HepG2 (cell line): ENCODE results near the gene LZTR1. TPM values are rescaled to one million over a fixed set of nuclear protein-coding genes. Genes with fewer than 3 reads are reported as not detected.

Experiments
- ELF3 ChIP-seq: IDR thresholded peaks from 2 replicates; pipeline ENCODE4 v1.6.1; 2016; ENCODE audit warnings: missing genetic modification reagents, missing compliant biosample characterization
- HOXA5 ChIP-seq: sonication (generic); formaldehyde crosslinking; IDR thresholded peaks from 2 replicates; pipeline ENCODE4 v1.4.0; 2020; ENCODE audit warnings: missing genetic modification reagents
- IKZF4 ChIP-seq: sonication (generic); formaldehyde crosslinking; IDR thresholded peaks from 2 replicates; pipeline ENCODE4 v1.5.1; 2020; ENCODE audit warnings: borderline replicate concordance, mild to moderate bottlenecking, low read depth, missing genetic modification reagents; ENCODE audit errors: not compliant biosample characterization
- KAT2B ChIP-seq: fragments of 150-350 bp; IDR thresholded peaks from 2 replicates; pipeline ENCODE4 v1.6.1; 2014; ENCODE audit warnings: low read depth, low read length, borderline replicate concordance
- PBX2 ChIP-seq: IDR thresholded peaks from 2 replicates; pipeline ENCODE4 v1.6.1; 2016; ENCODE audit warnings: control low read depth
- PRDM4 ChIP-seq: sonication (generic); formaldehyde crosslinking; IDR thresholded peaks from 2 replicates; pipeline ENCODE4 v1.9.0; 2021; ENCODE audit warnings: missing genetic modification reagents, borderline replicate concordance
- RBAK ChIP-seq: sonication (generic); formaldehyde crosslinking; IDR thresholded peaks from 2 replicates; pipeline ENCODE4 v1.5.1; 2020; ENCODE audit warnings: mild to moderate bottlenecking, missing genetic modification reagents
- SPEN ChIP-seq: sonication (generic); formaldehyde crosslinking; IDR thresholded peaks from 2 replicates; pipeline ENCODE4 v1.5.1; 2020; ENCODE audit warnings: low read depth, mild to moderate bottlenecking, missing genetic modification reagents
- SUZ12 ChIP-seq: fragments of 150-350 bp; IDR thresholded peaks from 2 replicates; pipeline ENCODE4 v1.6.1; 2014; ENCODE audit warnings: low read depth, low read length
- TBX2 ChIP-seq: sonication (generic); formaldehyde crosslinking; IDR thresholded peaks from 2 replicates; pipeline ENCODE4 v1.5.0; 2020; ENCODE audit warnings: missing genetic modification reagents, mild to moderate bottlenecking, borderline replicate concordance
- THAP11 ChIP-seq: IDR thresholded peaks from 2 replicates; pipeline ENCODE4 v1.6.1; 2016; ENCODE audit warnings: missing biosample characterization, missing genetic modification reagents
- U2AF1 ChIP-seq: fragments of 200-400 bp; formaldehyde crosslinking; optimal IDR thresholded peaks from 2 replicates; pipeline ENCODE3; 2017; ENCODE audit warnings: mild to moderate bottlenecking, low read depth, low read length
- ZBTB26 ChIP-seq: IDR thresholded peaks from 2 replicates; pipeline ENCODE4 v1.6.1; 2016; ENCODE audit warnings: missing compliant biosample characterization, missing genetic modification reagents, borderline replicate concordance
- ZFAT ChIP-seq: sonication (generic); formaldehyde crosslinking; conservative IDR thresholded peaks from 2 replicates; pipeline ENCODE4 v1.8.1; 2023; ENCODE audit warnings: missing genetic modification reagents, inconsistent platforms
- ZFP1 ChIP-seq: IDR thresholded peaks from 2 replicates; pipeline ENCODE4 v1.6.1; 2016
- ZNF138 ChIP-seq: sonication (generic); formaldehyde crosslinking; IDR thresholded peaks from 2 replicates; pipeline ENCODE4 v1.5.0; 2020; ENCODE audit warnings: mild to moderate bottlenecking, low read depth, missing genetic modification reagents
- ZNF513 ChIP-seq: sonication (generic); formaldehyde crosslinking; conservative IDR thresholded peaks from 2 replicates; pipeline ENCODE4 v1.5.0; 2020; ENCODE audit warnings: missing genetic modification reagents
- ZNF574 ChIP-seq: sonication (generic); formaldehyde crosslinking; IDR thresholded peaks from 2 replicates; pipeline ENCODE4 v1.4.0; 2020; ENCODE audit warnings: missing genetic modification reagents
- ZNF790 ChIP-seq: sonication (generic); formaldehyde crosslinking; IDR thresholded peaks from 2 replicates; pipeline ENCODE4 v1.8.0; 2022; ENCODE audit warnings: missing genetic modification reagents, mild to moderate bottlenecking, borderline replicate concordance
- polyA plus RNA-seq, 8 experiments: library from polyadenylated mRNA; depleted of rRNA in 3 of 8; stranded (reverse) in 7 of 8; unstranded in 1 of 8; fragments of >200 nt; fragmentation: Illumina TruSeq in 4 of 8; extraction: Trizol in 4 of 8; gene quantifications; 2 replicates each; pipeline versions ENCODE4 v1.2.1 to v1.2.3, GENCODE V29; 2011 to 2016; ENCODE audit warnings: low read depth in 4 of 8, missing spikeins in 1 of 8, mixed read lengths in 1 of 8; ENCODE audit not compliant: insufficient read depth in 1 of 8
- total RNA-seq, 5 experiments: library from RNA; depleted of rRNA; stranded (reverse); fragments of >200 nt; fragmentation: Illumina TruSeq; extraction: Trizol; gene quantifications; 2 replicates each; pipeline ENCODE4 v1.2.3, GENCODE V29; 2016; ENCODE audit warnings: low read depth in 1 of 5
- TF ChIP-seq, protein P1 (sequence below): sonication (generic); formaldehyde crosslinking; IDR thresholded peaks from 2 replicates; pipeline ENCODE4 v1.4.0; 2020; ENCODE audit warnings: mild to moderate bottlenecking, missing genetic modification reagents

LZTR1 gene
- total and polyA plus RNA-seq, 2 of the 13 experiments (the other 11 are each of a cell fraction or from before 2014, with no cell fraction given), result 21.8 to 22.4 TPM

- no peak for TF ChIP-seq RBAK
- TF ChIP-seq ZNF138 (CRISPR knock-in tag), result no peak
- no peak for TF ChIP-seq U2AF1
- peak; percentile 95 for TF ChIP-seq ELF3 (CRISPR knock-in tag)
- TF ChIP-seq PBX2 (CRISPR knock-in tag), result 0 out of 2 replicates have a peak, but pooled peaks have one; percentile 33
- TF ChIP-seq ZBTB26 (CRISPR knock-in tag), result no peak
- no peak for TF ChIP-seq HOXA5 (CRISPR knock-in tag)
- no peak for TF ChIP-seq PRDM4 (CRISPR knock-in tag)
- no peak for TF ChIP-seq ZNF790 (CRISPR knock-in tag)
- no peak for TF ChIP-seq ZFAT (CRISPR knock-in tag)
- no peak for TF ChIP-seq ZNF513 (CRISPR knock-in tag)
- TF ChIP-seq SPEN (CRISPR knock-in tag), result no peak
- TF ChIP-seq SUZ12, result no peak
- TF ChIP-seq, protein P1, sequence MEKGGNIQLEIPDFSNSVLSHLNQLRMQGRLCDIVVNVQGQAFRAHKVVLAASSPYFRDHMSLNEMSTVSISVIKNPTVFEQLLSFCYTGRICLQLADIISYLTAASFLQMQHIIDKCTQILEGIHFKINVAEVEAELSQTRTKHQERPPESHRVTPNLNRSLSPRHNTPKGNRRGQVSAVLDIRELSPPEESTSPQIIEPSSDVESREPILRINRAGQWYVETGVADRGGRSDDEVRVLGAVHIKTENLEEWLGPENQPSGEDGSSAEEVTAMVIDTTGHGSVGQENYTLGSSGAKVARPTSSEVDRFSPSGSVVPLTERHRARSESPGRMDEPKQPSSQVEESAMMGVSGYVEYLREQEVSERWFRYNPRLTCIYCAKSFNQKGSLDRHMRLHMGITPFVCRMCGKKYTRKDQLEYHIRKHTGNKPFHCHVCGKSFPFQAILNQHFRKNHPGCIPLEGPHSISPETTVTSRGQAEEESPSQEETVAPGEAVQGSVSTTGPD (CRISPR knock-in tag), result no peak
- peak; percentile 75 for TF ChIP-seq TBX2 (CRISPR knock-in tag)
- TF ChIP-seq THAP11, result peak; percentile 48
- no peak for TF ChIP-seq IKZF4 (CRISPR knock-in tag)
- TF ChIP-seq ZFP1 (CRISPR knock-in tag), result no peak
- TF ChIP-seq ZNF574 (CRISPR knock-in tag), result no peak; the same call in 1 of the 2 replicates
- no peak for TF ChIP-seq KAT2B
Measured at GRCh38 chr22:20949698-20950183, 32.4 kb upstream of the LZTR1 start (continued).
